Natural killer cell (primary cell): Measurements from ENCODE around the gene SH3GL1. TPM values are rescaled to one million over a fixed set of nuclear protein-coding genes. Genes with fewer than 3 reads are reported as not detected.

Experiments
- ATAC-seq, 3 donors: fragments of 150-1000 bp in 2 of 3; fragments of 200-7000 bp in 1 of 3; cut with Tn5 transposase; 1 replicate in 1 of 3; 2 replicates in 2 of 3; pipeline ENCODE4 v1.10.0; 2021; ENCODE audit warnings: mild to moderate bottlenecking in 2 of 3, moderate library complexity in 2 of 3
- DNase-seq, 2 donors: peaks; one replicate each; pipeline versions ENCODE4 v3.0.0 to v3.0.0-alpha.2; 2013 to 2021; ENCODE audit warnings: mixed read lengths in 1 of 2
- H3K27ac ChIP-seq: one replicate; pipeline ENCODE4 v1.5.1; 2013; ENCODE audit warnings: mild to moderate bottlenecking, low read length
- H3K27me3 ChIP-seq: one replicate; pipeline ENCODE4 v1.6.1; 2013; ENCODE audit warnings: low read length; ENCODE audit not compliant: control insufficient read depth, insufficient read depth
- H3K36me3 ChIP-seq: one replicate; pipeline ENCODE4 v1.6.1; 2013; ENCODE audit warnings: low read length; ENCODE audit not compliant: control insufficient read depth, insufficient read depth
- H3K4me1 ChIP-seq: one replicate; pipeline ENCODE4 v1.6.1; 2013; ENCODE audit warnings: low read length; ENCODE audit not compliant: control insufficient read depth, insufficient read depth
- H3K4me3 ChIP-seq: one replicate; pipeline ENCODE4 v1.5.1; 2013; ENCODE audit warnings: low read length
- H3K9me3 ChIP-seq: one replicate; pipeline ENCODE4 v1.6.1; 2013; ENCODE audit warnings: low read length; ENCODE audit not compliant: control insufficient read depth, insufficient read depth
- H3K27ac Mint-ChIP-seq, 2 donors: one replicate each; pipeline ENCODE4 v1.8.0; 2022; ENCODE audit warnings: mild to moderate bottlenecking in 2 of 2, mixed read lengths in 2 of 2, moderate library complexity in 1 of 2
- H3K27me3 Mint-ChIP-seq, 2 donors: one replicate each; pipeline ENCODE4 v1.8.0; 2022; ENCODE audit warnings: low read depth in 2 of 2, mixed read lengths in 2 of 2
- H3K36me3 Mint-ChIP-seq: one replicate; pipeline ENCODE4 v1.8.0; 2022; ENCODE audit warnings: mixed read lengths
- H3K4me1 Mint-ChIP-seq, 2 donors: one replicate each; pipeline ENCODE4 v1.8.0; 2022; ENCODE audit warnings: mixed read lengths in 2 of 2
- H3K4me3 Mint-ChIP-seq: one replicate; pipeline ENCODE4 v1.8.0; 2022; ENCODE audit warnings: mild to moderate bottlenecking, moderate library complexity, mixed read lengths
- H3K9me3 Mint-ChIP-seq, 2 donors: one replicate each; pipeline ENCODE4 v1.8.0; 2022; ENCODE audit warnings: mixed read lengths in 2 of 2
- WGBS: methylation state at CpG from one replicate; pipeline ENCODE4 v1.1.7; 2013; ENCODE audit warnings: missing lambda C conversion rate; ENCODE audit not compliant: insufficient coverage; 5-methylcytosine and 5-hydroxymethylcytosine counted together
- intact Hi-C: fragments of 100-400 bp; cut with micrococcal nuclease; formaldehyde crosslinking; loops from one replicate; pipeline ENCODE4 v1.14.2; 2022
- total RNA-seq, 4 donors: library from RNA; stranded (reverse); fragments of 120-200 nt in 1 of 4; gene quantifications; one replicate each; pipeline versions ENCODE4 v1.2.3 to v1.2.4, GENCODE V29; 2013 to 2022
- TF ChIP-seq, protein P1 (sequence below): fragments of 200-600 bp; IDR thresholded peaks from one replicate; pipeline ENCODE4 v1.8.0; 2022; ENCODE audit warnings: antibody characterized with exemption

SH3GL1 gene
- total RNA-seq, 3 donors from 2014 or later (not counting 1 experiment from before 2014, with no cell fraction given) = 43.9 to 55.7 (median 49.2) TPM

DNA sequence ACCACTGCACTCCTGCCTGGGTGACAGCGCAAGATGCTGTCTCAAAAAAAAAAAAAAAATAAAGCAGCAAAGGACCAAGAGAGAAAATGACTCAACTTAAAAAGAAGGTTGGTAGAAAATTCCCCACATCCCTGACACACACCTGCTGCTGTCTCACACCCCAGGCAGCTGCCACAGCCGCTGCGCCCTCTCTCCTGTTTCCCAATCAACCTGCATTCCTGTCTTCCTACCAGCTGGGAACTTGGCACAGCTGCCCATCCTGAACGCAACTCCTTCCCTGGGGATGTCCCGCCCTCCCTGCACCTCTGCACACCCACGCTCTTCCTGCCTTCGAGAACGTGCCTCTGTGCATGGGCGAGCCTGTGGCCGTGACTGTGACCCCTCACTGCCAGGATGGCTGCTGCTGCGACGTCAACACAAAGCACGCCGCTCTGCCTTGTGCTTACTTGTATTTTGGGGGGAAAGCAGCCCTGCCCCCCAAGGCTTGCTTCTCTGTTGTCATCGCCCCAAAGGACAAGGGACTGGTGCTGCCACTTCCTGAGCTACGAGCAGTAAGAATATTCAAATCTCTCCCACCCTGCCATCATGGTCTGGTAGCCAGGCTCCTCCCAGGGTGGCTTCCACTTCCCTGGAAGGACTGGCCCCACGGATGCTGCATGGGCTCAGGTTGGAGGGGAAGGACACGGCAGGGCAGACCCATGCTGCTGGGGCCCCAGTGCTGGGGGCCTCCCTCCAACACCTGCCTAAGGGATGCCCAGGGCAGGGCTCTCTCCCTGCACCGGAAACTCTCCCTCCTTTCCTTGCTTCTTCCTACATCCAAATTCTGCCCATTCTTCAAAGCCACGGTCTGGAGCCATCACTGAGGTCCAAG, 20.7 kb downstream of the SH3GL1 start:
- Mint-ChIP-seq H3K36me3 (no peaks in the 10 kb centered on the region), H3K4me3 (peak overlapping the region; percentile 83), H3K4me1 (peaks cover 28 to 41% of the 10 kb centered on the region in 2 donors), H3K27me3 (no peaks in the 10 kb centered on the region), H3K27ac (peak overlapping the region; percentile 82 to 87), H3K9me3 (no peaks in the 10 kb centered on the region)
- WGBS = 36% methylated on average over 20 of the region's 20 CpGs
- Histone ChIP-seq H3K27me3 (no peaks in the 10 kb centered on the region), H3K36me3 (peaks cover 2% of the 10 kb centered on the region), H3K27ac (peak overlapping the region; percentile 77), H3K4me1 (peaks cover 70% of the 10 kb centered on the region), H3K9me3 (no peaks in the 10 kb centered on the region), H3K4me3 (peak overlapping the region; percentile 4)
- TF ChIP-seq, protein P1, sequence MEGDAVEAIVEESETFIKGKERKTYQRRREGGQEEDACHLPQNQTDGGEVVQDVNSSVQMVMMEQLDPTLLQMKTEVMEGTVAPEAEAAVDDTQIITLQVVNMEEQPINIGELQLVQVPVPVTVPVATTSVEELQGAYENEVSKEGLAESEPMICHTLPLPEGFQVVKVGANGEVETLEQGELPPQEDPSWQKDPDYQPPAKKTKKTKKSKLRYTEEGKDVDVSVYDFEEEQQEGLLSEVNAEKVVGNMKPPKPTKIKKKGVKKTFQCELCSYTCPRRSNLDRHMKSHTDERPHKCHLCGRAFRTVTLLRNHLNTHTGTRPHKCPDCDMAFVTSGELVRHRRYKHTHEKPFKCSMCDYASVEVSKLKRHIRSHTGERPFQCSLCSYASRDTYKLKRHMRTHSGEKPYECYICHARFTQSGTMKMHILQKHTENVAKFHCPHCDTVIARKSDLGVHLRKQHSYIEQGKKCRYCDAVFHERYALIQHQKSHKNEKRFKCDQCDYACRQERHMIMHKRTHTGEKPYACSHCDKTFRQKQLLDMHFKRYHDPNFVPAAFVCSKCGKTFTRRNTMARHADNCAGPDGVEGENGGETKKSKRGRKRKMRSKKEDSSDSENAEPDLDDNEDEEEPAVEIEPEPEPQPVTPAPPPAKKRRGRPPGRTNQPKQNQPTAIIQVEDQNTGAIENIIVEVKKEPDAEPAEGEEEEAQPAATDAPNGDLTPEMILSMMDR = no peak
- intact Hi-C loops = no loop called here
- peak in 1 of 2 donors; percentile 55 for DNase-seq
- peak; percentile 15 to 31 (median 25) for ATAC-seq

- peaks cover 78% of the 10 kb centered on the region for H3K4me1 ChIP-seq
- no peak overlapping the region for H3K4me3 ChIP-seq
- ATAC-seq = no peak
- no peak for DNase-seq
- H3K9me3 ChIP-seq = no peaks in the 10 kb centered on the region
- Mint-ChIP-seq H3K9me3 (no peaks in the 10 kb centered on the region), H3K27me3 (no peaks in the 10 kb centered on the region), H3K4me3 (no peak overlapping the region), H3K4me1 (peaks cover 31 to 46% of the 10 kb centered on the region in 2 donors), H3K27ac (peak overlapping the region in 1 of 2 donors; percentile 87), H3K36me3 (no peaks in the 10 kb centered on the region)
- H3K36me3 ChIP-seq = no peaks in the 10 kb centered on the region
- no peak overlapping the region for H3K27ac ChIP-seq
- 88% methylated on average over 11 of the region's 11 CpGs for WGBS
- no peaks in the 10 kb centered on the region for H3K27me3 ChIP-seq
- intact Hi-C loops = no loop called here
- TF ChIP-seq, protein P1 = no peak
Measured at GRCh38 chr19:4378886-4379285, 21.5 kb downstream of the SH3GL1 start.

- TF ChIP-seq, protein P1 = no peak
- H3K9me3 ChIP-seq = no peaks in the 10 kb centered on the region
- no peak overlapping the region for H3K27ac ChIP-seq
- H3K9me3 Mint-ChIP-seq = no peaks in the 10 kb centered on the region
- peaks cover 35 to 52% of the 10 kb centered on the region in 2 donors for H3K4me1 Mint-ChIP-seq
- no peaks in the 10 kb centered on the region for H3K27me3 Mint-ChIP-seq
- no peak overlapping the region for H3K4me3 ChIP-seq
- no peaks in the 10 kb centered on the region for H3K27me3 ChIP-seq
- no peak overlapping the region for H3K4me3 Mint-ChIP-seq
- no peak for DNase-seq
- WGBS = 95% methylated on average over 23 of the region's 23 CpGs
- no peaks in the 10 kb centered on the region for H3K36me3 Mint-ChIP-seq
- intact Hi-C loops = no loop called here
- no peak for ATAC-seq
- peak overlapping the region in 1 of 2 donors; percentile 46 for H3K27ac Mint-ChIP-seq
- H3K36me3 ChIP-seq = no peaks in the 10 kb centered on the region
- peaks cover 95% of the 10 kb centered on the region for H3K4me1 ChIP-seq
Measured at GRCh38 chr19:4376991-4377781, 23.2 kb downstream of the SH3GL1 start.
